GM19372 (cell line): ENCODE data around the gene PDF.

Experiments
- ATAC-seq: cut with Tn5 transposase; IDR thresholded peaks from one replicate; pipeline ENCODE4 v1.9.1; 2021; ENCODE audit warnings: mild to moderate bottlenecking, low read depth, moderate library complexity; ENCODE audit not compliant: unreplicated experiment

PDF gene

GRCh38 chr16:69340095-69340644, 9.8 kb upstream of the PDF start:
- no peak for ATAC-seq

GRCh38 chr16:69339289-69340094, 9.1 kb upstream of the PDF start, which contains the start of the genes COG8 and NIP7:
COG8 (minus strand) TSS chr16:69339564; CDS start chr16:69339552, 12 bp downstream.
NIP7 (plus strand) TSS chr16:69339772; CDS start chr16:69339830, 58 bp downstream.
- peak; percentile 87 for ATAC-seq

- no peak for ATAC-seq
Measured at GRCh38 chr16:69338557-69339288, 8.3 kb upstream of the PDF start.

- no peak for ATAC-seq
Measured at GRCh38 chr16:69334696-69335095, 4.3 kb upstream of the PDF start.

- peak; percentile 36 for ATAC-seq
Measured at GRCh38 chr16:69329369-69330285, 761 bp downstream of the PDF start.

GRCh38 chr16:69328854-69329316, 1.5 kb downstream of the PDF start:
- no peak for ATAC-seq

- no peak for ATAC-seq
Measured at GRCh38 chr16:69327585-69328310, 2.6 kb downstream of the PDF start.

GRCh38 chr16:69326172-69326873, 4.1 kb downstream of the PDF start:
- ATAC-seq = no peak

- no peak for ATAC-seq
Measured at GRCh38 chr16:69325784-69326171, 4.6 kb downstream of the PDF start.

GRCh38 chr16:69324585-69325253, 5.7 kb downstream of the PDF start:
- ATAC-seq = no peak

- no peak for ATAC-seq
Measured at GRCh38 chr16:69324013-69324531, 6.3 kb downstream of the PDF start.

- ATAC-seq = no peak
Measured at GRCh38 chr16:69323415-69323814, 7.0 kb downstream of the PDF start.

- ATAC-seq = no peak
Measured at GRCh38 chr16:69322343-69322742, 8.0 kb downstream of the PDF start.

GRCh38 chr16:69321080-69321479, 9.3 kb downstream of the PDF start:
- no peak for ATAC-seq

GRCh38 chr16:69320740-69321073, 9.7 kb downstream of the PDF start:
- ATAC-seq = no peak

GRCh38 chr16:69319826-69320739, 10.3 kb downstream of the PDF start:
- ATAC-seq = no peak

GRCh38 chr16:69319381-69319780, 11.0 kb downstream of the PDF start:
- ATAC-seq = no peak
